ENCODE data around the gene THRSP. TPM values are rescaled to one million over a fixed set of nuclear protein-coding genes. Genes with fewer than 3 reads are reported as not detected.

Gene THRSP
- polyA plus RNA-seq, 2 donors = 0.06 to 0.08 TPM

DNA sequence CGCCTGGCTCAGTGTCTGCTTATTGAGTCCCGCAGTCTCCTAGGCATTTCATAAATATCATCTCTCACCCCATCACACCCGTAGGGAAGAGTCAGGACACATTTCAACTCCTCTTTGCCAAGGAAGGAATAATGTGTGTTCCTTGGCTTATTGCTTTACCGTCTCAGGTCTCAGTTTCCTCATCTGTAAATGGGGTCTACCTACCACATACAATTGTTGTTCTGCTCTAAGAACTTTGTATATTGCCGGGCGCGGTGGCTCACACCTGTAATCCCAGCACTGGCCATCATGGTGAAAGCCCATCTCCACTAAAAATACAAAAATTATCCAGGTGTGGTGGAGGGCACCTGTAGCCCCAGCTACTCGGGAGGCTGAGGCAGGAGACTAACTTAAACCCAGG lies 3.1 kb upstream of the THRSP start:
- Histone ChIP-seq H3K27ac (ENCODE audit: low read depth in 2 of 2, low read length in 1 of 2) (no peak overlapping the region), H3K4me3 (ENCODE audit: low read depth in 1 of 2, low read length in 2 of 2) (no peak overlapping the region), H3K9me3 (ENCODE audit: control insufficient read depth in 2 of 2, insufficient read depth in 1 of 2, low read depth in 1 of 2, low read length in 1 of 2) (no peaks in the 10 kb centered on the region), H3K36me3 (ENCODE audit: control insufficient read depth in 2 of 2, insufficient read depth in 2 of 2, low read length in 1 of 2) (no peaks in the 10 kb centered on the region), H3K4me1 (ENCODE audit: control insufficient read depth in 2 of 2, insufficient read depth in 2 of 2, low read length in 1 of 2) (no peaks in the 10 kb centered on the region), H3K27me3 (ENCODE audit: control insufficient read depth in 1 of 2, insufficient read depth in 2 of 2, low read length in 2 of 2) (no peaks in the 10 kb centered on the region)
- whole genome bisulfite sequencing, 2 donors = 95% methylated on average over 8 of the region's 8 CpGs

DNA sequence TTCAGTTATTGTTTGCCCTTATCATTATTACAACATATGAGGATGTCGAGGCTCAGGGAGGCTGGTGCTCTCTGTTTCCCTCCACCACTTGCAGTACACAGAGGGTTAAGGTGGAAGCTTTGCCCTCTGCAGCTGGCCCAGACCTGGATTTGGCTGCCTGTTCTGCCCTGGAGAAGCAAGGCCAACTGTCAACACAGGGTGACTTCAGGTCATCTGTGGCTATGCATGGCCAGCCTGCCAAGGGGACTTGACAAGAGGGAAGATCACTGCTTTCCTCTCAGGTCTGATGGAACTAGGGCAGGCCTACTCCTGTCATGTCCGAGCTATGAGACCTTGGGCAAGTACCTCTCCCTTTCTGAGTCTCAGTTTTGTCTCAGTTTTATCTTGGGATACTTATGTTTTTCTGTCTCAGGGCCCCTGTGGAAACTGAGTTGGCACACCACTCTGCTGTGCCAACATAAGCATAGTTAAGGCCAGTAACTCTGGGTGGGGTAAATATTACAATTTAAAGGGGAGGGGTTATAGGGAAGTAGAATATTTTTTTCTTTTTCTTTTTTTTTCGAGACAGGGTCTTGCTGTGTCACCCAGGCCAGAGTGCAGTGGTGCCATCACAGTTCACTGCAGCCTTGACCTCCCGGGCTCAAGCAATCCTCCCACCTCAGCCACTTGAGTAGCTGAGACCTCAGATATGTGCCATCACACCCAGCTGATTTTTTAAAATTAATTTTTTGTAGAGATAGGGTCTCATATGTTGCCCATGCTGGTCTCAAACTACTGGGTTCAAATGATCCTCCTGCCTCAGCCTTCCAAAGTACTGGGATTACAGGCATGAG lies 2.4 kb upstream of the THRSP start:
- H3K4me1 ChIP-seq (ENCODE audit: control insufficient read depth in 2 of 2, insufficient read depth in 2 of 2, low read length in 1 of 2) = no peaks in the 10 kb centered on the region
- H3K27me3 ChIP-seq (ENCODE audit: control insufficient read depth in 1 of 2, insufficient read depth in 2 of 2, low read length in 2 of 2) = no peaks in the 10 kb centered on the region
- no peaks in the 10 kb centered on the region for H3K36me3 ChIP-seq (ENCODE audit: control insufficient read depth in 2 of 2, insufficient read depth in 2 of 2, low read length in 1 of 2)
- H3K9me3 ChIP-seq (ENCODE audit: control insufficient read depth in 2 of 2, insufficient read depth in 1 of 2, low read depth in 1 of 2, low read length in 1 of 2) = no peaks in the 10 kb centered on the region
- 68 to 77% methylated on average over 4 of the region's 4 CpGs for WGBS, 2 donors
- H3K27ac ChIP-seq (ENCODE audit: low read depth in 2 of 2, low read length in 1 of 2) = no peak overlapping the region
- H3K4me3 ChIP-seq (ENCODE audit: low read depth in 1 of 2, low read length in 2 of 2) = no peak overlapping the region

DNA sequence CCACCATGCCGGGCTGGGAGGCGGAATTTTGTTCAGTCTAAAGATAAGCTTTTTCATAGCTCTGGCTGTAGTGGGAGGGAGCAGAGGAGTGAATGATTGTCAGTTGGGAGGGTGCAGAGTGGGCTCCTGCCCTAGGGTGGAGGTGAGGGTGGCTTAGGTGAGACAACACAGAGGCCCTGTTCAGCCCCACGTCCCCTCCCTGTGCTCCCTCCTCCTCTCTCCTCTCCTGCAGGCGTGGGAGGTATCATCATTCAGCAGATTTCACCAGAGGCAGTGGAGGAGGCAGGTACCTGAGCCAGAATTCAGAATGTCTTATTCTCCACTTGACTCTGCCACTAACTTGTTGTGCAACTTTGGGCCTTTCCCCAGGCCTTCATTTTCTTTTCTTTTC lies 1.7 kb upstream of the THRSP start:
- Histone ChIP-seq H3K4me3 (ENCODE audit: low read depth in 1 of 2, low read length in 2 of 2) (no peak overlapping the region), H3K36me3 (ENCODE audit: control insufficient read depth in 2 of 2, insufficient read depth in 2 of 2, low read length in 1 of 2) (no peaks in the 10 kb centered on the region), H3K4me1 (ENCODE audit: control insufficient read depth in 2 of 2, insufficient read depth in 2 of 2, low read length in 1 of 2) (no peaks in the 10 kb centered on the region), H3K27me3 (ENCODE audit: control insufficient read depth in 1 of 2, insufficient read depth in 2 of 2, low read length in 2 of 2) (no peaks in the 10 kb centered on the region), H3K9me3 (ENCODE audit: control insufficient read depth in 2 of 2, insufficient read depth in 1 of 2, low read depth in 1 of 2, low read length in 1 of 2) (no peaks in the 10 kb centered on the region), H3K27ac (ENCODE audit: low read depth in 2 of 2, low read length in 1 of 2) (no peak overlapping the region)
- 46 to 55% methylated on average over 3 to 4 of the region's 4 CpGs for WGBS, 2 donors

DNA sequence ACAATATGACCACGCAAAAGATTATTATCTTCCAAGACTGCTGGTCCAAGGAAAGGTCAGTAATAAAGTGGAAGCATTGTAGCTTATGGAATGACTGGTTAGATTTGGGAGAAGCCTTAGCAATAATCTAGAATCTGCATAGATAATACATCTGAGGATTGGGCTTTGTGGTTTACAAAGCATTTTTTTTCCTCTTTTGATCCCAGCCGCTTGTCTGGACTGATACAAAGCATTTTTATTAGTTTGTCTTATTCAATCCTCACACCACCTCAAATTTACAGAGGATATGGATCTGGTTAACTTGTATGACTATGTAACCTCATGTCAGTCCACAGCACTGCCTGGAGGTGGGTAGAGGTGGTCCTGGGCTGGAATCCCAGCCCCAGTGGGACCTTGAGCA lies 990 bp upstream of the THRSP start:
- H3K27ac ChIP-seq (ENCODE audit: low read depth in 2 of 2, low read length in 1 of 2) = no peak overlapping the region

DNA sequence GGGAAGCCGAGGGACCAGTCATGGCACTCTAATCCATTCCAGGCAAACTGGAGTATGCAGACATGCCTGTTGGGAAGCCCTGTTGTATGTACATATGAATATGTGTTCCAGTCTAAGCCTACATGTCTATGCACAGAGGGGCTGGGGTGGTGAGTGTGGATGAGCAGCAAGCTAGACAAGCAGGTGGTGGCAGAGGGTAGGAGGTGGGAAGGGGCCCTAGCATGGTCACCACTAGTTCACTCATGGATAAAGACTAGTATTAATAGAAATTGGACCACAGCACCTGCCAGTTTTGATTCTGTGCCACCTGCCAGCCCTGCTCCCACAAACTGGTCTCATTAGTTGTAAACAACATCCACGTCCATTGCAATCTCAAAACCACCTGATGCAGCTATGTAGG lies 1.5 kb downstream of the THRSP start:
- H3K27me3 ChIP-seq (ENCODE audit: control insufficient read depth in 1 of 2, insufficient read depth in 2 of 2, low read length in 2 of 2) = no peaks in the 10 kb centered on the region
- H3K27ac ChIP-seq (ENCODE audit: low read depth in 2 of 2, low read length in 1 of 2) = no peak overlapping the region
- WGBS, 2 donors = 86 to 89% methylated on average over 2 of the region's 2 CpGs
- peaks cover 5 to 8% of the 10 kb centered on the region in 2 donors for H3K36me3 ChIP-seq (ENCODE audit: control insufficient read depth in 2 of 2, insufficient read depth in 2 of 2, low read length in 1 of 2)
- H3K4me3 ChIP-seq (ENCODE audit: low read depth in 1 of 2, low read length in 2 of 2) = no peak overlapping the region
- no peaks in the 10 kb centered on the region for H3K4me1 ChIP-seq (ENCODE audit: control insufficient read depth in 2 of 2, insufficient read depth in 2 of 2, low read length in 1 of 2)
- H3K9me3 ChIP-seq (ENCODE audit: control insufficient read depth in 2 of 2, insufficient read depth in 1 of 2, low read depth in 1 of 2, low read length in 1 of 2) = no peaks in the 10 kb centered on the region

More for the DNA sequence above, 990 bp upstream of the THRSP start:
- H3K4me1 ChIP-seq (ENCODE audit: control insufficient read depth in 2 of 2, insufficient read depth in 2 of 2, low read length in 1 of 2) = no peaks in the 10 kb centered on the region
- no peaks in the 10 kb centered on the region for H3K9me3 ChIP-seq (ENCODE audit: control insufficient read depth in 2 of 2, insufficient read depth in 1 of 2, low read depth in 1 of 2, low read length in 1 of 2)
- WGBS, 2 donors = 67 to 73% methylated on average over 2 of the region's 2 CpGs
- H3K27me3 ChIP-seq (ENCODE audit: control insufficient read depth in 1 of 2, insufficient read depth in 2 of 2, low read length in 2 of 2) = no peaks in the 10 kb centered on the region
- no peak overlapping the region for H3K4me3 ChIP-seq (ENCODE audit: low read depth in 1 of 2, low read length in 2 of 2)
- H3K36me3 ChIP-seq (ENCODE audit: control insufficient read depth in 2 of 2, insufficient read depth in 2 of 2, low read length in 1 of 2) = peaks cover 0 to 2% of the 10 kb centered on the region in 2 donors

DNA sequence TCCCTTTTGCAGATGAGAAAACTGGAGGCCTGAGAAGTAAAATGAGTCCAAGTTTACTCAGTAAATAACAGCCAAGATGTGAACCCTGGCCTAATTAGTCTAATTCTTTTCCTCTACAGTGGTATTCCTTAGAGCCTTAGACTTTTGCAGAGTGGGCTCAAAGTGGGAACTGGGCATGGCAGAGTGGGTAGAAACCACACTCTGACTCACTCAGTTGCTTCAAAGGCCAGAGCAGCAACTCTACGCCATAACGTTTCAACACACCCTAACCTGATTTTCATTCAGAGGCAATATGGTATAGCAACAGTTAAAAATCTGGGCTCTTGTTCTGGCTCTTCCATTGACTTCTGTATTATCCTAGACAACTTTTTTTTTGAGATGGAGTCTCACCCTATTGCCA lies 2.8 kb downstream of the THRSP start:
- no peak overlapping the region for H3K27ac ChIP-seq (ENCODE audit: low read depth in 2 of 2, low read length in 1 of 2)
- peaks cover 0 to 2% of the 10 kb centered on the region in 2 donors for H3K4me1 ChIP-seq (ENCODE audit: control insufficient read depth in 2 of 2, insufficient read depth in 2 of 2, low read length in 1 of 2)
- peaks cover 11 to 12% of the 10 kb centered on the region in 2 donors for H3K36me3 ChIP-seq (ENCODE audit: control insufficient read depth in 2 of 2, insufficient read depth in 2 of 2, low read length in 1 of 2)
- WGBS, 2 donors = 69 to 74% methylated on average over 2 of the region's 2 CpGs
- no peak overlapping the region for H3K4me3 ChIP-seq (ENCODE audit: low read depth in 1 of 2, low read length in 2 of 2)
- H3K27me3 ChIP-seq (ENCODE audit: control insufficient read depth in 1 of 2, insufficient read depth in 2 of 2, low read length in 2 of 2) = no peaks in the 10 kb centered on the region
- H3K9me3 ChIP-seq (ENCODE audit: control insufficient read depth in 2 of 2, insufficient read depth in 1 of 2, low read depth in 1 of 2, low read length in 1 of 2) = no peaks in the 10 kb centered on the region

DNA sequence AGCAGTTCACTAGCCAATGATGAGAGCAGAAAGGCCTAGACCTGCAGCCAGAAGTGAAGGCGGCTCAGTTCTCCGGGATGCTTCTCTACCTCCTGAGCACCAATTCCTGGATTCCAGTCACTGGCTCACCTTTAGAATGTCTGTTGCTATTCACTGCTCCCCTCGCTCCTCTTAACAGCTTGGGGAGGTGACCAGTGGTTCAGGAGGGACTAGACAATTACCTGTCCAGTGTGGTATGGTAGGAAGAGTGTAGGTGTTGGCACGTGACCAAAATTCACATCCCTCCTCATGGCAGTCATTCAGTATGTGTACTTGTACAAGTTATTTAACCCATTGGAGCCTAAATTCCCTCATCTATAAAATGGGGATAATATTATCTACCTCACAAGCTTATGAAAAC lies 4.0 kb downstream of the THRSP start:
- Histone ChIP-seq H3K27ac (ENCODE audit: low read depth in 2 of 2, low read length in 1 of 2) (no peak overlapping the region), H3K27me3 (ENCODE audit: control insufficient read depth in 1 of 2, insufficient read depth in 2 of 2, low read length in 2 of 2) (no peaks in the 10 kb centered on the region), H3K4me3 (ENCODE audit: low read depth in 1 of 2, low read length in 2 of 2) (no peak overlapping the region), H3K4me1 (ENCODE audit: control insufficient read depth in 2 of 2, insufficient read depth in 2 of 2, low read length in 1 of 2) (peaks cover 0 to 2% of the 10 kb centered on the region in 2 donors), H3K9me3 (ENCODE audit: control insufficient read depth in 2 of 2, insufficient read depth in 1 of 2, low read depth in 1 of 2, low read length in 1 of 2) (no peaks in the 10 kb centered on the region), H3K36me3 (ENCODE audit: control insufficient read depth in 2 of 2, insufficient read depth in 2 of 2, low read length in 1 of 2) (peaks cover 12 to 17% of the 10 kb centered on the region in 2 donors)
- WGBS, 2 donors = 92 to 94% methylated on average over 4 of the region's 4 CpGs

DNA sequence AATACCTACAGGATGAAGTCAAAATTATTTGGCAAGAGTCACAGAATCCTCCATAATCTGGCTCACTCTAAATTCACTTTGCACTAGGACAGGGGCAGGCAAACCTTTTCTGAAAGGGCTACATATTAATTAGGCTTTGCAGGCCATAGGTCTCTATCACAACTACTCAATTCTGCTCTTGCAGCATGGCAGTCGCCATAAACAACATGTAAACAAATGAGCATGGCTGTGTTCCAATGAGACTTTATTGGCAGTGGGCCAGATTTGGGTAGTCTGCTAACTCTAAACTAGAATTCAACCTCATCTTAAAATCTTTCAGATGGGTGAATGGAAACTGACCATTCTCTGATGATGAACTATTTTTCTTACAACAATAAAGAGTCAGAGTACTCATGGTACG lies 5.8 kb downstream of the THRSP start:
- H3K4me1 ChIP-seq (ENCODE audit: control insufficient read depth in 2 of 2, insufficient read depth in 2 of 2, low read length in 1 of 2) = peaks cover 0 to 2% of the 10 kb centered on the region in 2 donors
- no peaks in the 10 kb centered on the region for H3K9me3 ChIP-seq (ENCODE audit: control insufficient read depth in 2 of 2, insufficient read depth in 1 of 2, low read depth in 1 of 2, low read length in 1 of 2)
- no peak overlapping the region for H3K4me3 ChIP-seq (ENCODE audit: low read depth in 1 of 2, low read length in 2 of 2)
- peaks cover 12 to 17% of the 10 kb centered on the region in 2 donors for H3K36me3 ChIP-seq (ENCODE audit: control insufficient read depth in 2 of 2, insufficient read depth in 2 of 2, low read length in 1 of 2)
- H3K27me3 ChIP-seq (ENCODE audit: control insufficient read depth in 1 of 2, insufficient read depth in 2 of 2, low read length in 2 of 2) = no peaks in the 10 kb centered on the region
- WGBS, 2 donors = 55 to 58% methylated on average over 2 of the region's 2 CpGs
- no peak overlapping the region for H3K27ac ChIP-seq (ENCODE audit: low read depth in 2 of 2, low read length in 1 of 2)

DNA sequence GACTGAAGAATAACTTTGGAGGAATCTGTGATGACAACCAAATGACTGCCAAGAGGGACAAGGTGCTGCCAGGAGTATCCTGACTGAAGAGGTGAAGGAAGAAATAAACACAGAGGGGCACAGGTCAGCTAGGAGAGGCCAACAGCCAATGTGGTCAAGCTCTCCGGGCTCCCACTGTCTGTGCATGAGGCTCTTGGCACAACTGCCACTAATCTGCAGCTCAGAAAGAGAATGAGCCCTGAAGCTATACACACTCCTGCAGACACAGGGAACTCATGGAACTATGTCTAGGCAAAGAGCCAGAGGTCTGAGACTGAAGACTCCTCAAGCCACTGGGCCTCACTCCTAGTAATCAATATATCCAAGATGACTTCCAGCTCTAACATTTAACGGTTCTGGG lies 7.0 kb downstream of the THRSP start:
- Histone ChIP-seq H3K27ac (ENCODE audit: low read depth in 2 of 2, low read length in 1 of 2) (no peak overlapping the region), H3K9me3 (ENCODE audit: control insufficient read depth in 2 of 2, insufficient read depth in 1 of 2, low read depth in 1 of 2, low read length in 1 of 2) (no peaks in the 10 kb centered on the region), H3K4me3 (ENCODE audit: low read depth in 1 of 2, low read length in 2 of 2) (no peak overlapping the region), H3K36me3 (ENCODE audit: control insufficient read depth in 2 of 2, insufficient read depth in 2 of 2, low read length in 1 of 2) (peaks cover 12 to 17% of the 10 kb centered on the region in 2 donors), H3K4me1 (ENCODE audit: control insufficient read depth in 2 of 2, insufficient read depth in 2 of 2, low read length in 1 of 2) (peaks cover 0 to 2% of the 10 kb centered on the region in 2 donors), H3K27me3 (ENCODE audit: control insufficient read depth in 1 of 2, insufficient read depth in 2 of 2, low read length in 2 of 2) (no peaks in the 10 kb centered on the region)
- WGBS, 2 donors = 70 to 85% methylated on average over 2 of the region's 2 CpGs

DNA sequence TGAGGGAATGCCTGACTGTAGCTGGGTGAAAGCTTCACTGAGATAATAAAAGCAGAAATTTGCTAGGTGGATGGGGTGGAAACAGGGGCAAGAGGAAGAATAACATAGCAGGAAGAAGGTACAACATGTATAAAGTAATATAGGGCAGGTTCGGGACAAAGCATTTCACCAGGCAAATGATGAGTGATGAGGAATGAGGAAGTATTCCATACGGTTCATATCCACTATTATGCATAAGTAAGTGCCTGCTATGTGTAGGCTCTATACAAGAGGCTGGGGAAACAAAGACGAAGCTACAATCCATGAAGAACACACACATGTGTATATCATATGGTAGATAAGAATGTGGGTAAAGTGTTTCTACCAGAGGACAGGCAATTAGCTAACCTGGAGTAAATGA lies 8.1 kb downstream of the THRSP start:
- H3K36me3 ChIP-seq (ENCODE audit: control insufficient read depth in 2 of 2, insufficient read depth in 2 of 2, low read length in 1 of 2) = peaks cover 12 to 17% of the 10 kb centered on the region in 2 donors
- WGBS, 2 donors = 72 to 74% methylated on average over 3 of the region's 3 CpGs

More for the DNA sequence above, 8.1 kb downstream of the THRSP start:
- H3K27me3 ChIP-seq (ENCODE audit: control insufficient read depth in 1 of 2, insufficient read depth in 2 of 2, low read length in 2 of 2) = no peaks in the 10 kb centered on the region
- H3K9me3 ChIP-seq (ENCODE audit: control insufficient read depth in 2 of 2, insufficient read depth in 1 of 2, low read depth in 1 of 2, low read length in 1 of 2) = no peaks in the 10 kb centered on the region
- H3K4me1 ChIP-seq (ENCODE audit: control insufficient read depth in 2 of 2, insufficient read depth in 2 of 2, low read length in 1 of 2) = peaks cover 0 to 2% of the 10 kb centered on the region in 2 donors
- H3K4me3 ChIP-seq (ENCODE audit: low read depth in 1 of 2, low read length in 2 of 2) = no peak overlapping the region
- no peak overlapping the region for H3K27ac ChIP-seq (ENCODE audit: low read depth in 2 of 2, low read length in 1 of 2)

Measured in esophagus (tissue), 2 donors.